Kidney epithelial cell (primary cell): ENCODE results near the gene DEPDC4. TPM values are rescaled to one million over a fixed set of nuclear protein-coding genes. Genes with fewer than 3 reads are reported as not detected.

ENCODE experiments used
- DNase-seq: peaks from one replicate; pipeline ENCODE4 v3.0.0-alpha.2; 2010; ENCODE audit warnings: low read depth
- H3K27me3 ChIP-seq: 2 replicates; pipeline ENCODE4 v1.6.0; 2011; ENCODE audit warnings: low read length; ENCODE audit not compliant: control insufficient read depth, insufficient read depth
- H3K36me3 ChIP-seq: 2 replicates; pipeline ENCODE4 v1.5.1; 2011; ENCODE audit warnings: low read length; ENCODE audit not compliant: control insufficient read depth, insufficient read depth
- H3K4me3 ChIP-seq: 2 replicates; pipeline ENCODE4 v1.5.1; 2011; ENCODE audit warnings: low read depth, mild to moderate bottlenecking, control low read depth, low read length
- total RNA-seq: library from RNA; depleted of rRNA; stranded (reverse); fragments of >200 nt; gene quantifications from 2 replicates; pipeline ENCODE4 v1.2.3, GENCODE V29; 2015
- TF ChIP-seq, protein P1 (sequence below): IDR thresholded peaks from 2 replicates; pipeline ENCODE4 v1.5.1; 2011; ENCODE audit warnings: mild to moderate bottlenecking, moderate library complexity, low read length, control low read depth, inconsistent platforms; ENCODE audit not compliant: insufficient read depth, poor library complexity, severe bottlenecking

DEPDC4 gene
- total RNA-seq, 1 donor from 2014 or later: 1.0 TPM

DNA sequence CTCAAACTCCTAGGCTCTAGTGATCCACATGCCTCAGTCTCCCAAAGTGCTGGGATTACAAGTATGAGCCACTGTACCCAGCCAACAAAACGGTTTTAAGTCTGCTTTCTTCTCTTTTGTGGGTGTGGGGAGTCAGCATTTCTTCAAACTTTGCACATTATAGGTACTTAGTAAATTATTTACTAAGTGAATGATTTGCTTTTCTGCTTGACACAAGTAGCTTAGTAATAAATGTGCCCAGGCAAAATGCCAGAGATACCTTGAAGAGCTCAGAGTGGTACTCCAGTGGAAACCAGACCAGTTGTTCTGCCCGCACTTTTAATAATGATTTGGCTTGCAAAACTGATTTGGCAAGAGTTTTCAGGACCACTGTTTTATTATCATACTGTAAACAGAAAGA, 15.0 kb downstream of the DEPDC4 start:
- H3K4me3 ChIP-seq: no peak overlapping the region
- no peaks in the 10 kb centered on the region for H3K36me3 ChIP-seq
- TF ChIP-seq, protein P1, sequence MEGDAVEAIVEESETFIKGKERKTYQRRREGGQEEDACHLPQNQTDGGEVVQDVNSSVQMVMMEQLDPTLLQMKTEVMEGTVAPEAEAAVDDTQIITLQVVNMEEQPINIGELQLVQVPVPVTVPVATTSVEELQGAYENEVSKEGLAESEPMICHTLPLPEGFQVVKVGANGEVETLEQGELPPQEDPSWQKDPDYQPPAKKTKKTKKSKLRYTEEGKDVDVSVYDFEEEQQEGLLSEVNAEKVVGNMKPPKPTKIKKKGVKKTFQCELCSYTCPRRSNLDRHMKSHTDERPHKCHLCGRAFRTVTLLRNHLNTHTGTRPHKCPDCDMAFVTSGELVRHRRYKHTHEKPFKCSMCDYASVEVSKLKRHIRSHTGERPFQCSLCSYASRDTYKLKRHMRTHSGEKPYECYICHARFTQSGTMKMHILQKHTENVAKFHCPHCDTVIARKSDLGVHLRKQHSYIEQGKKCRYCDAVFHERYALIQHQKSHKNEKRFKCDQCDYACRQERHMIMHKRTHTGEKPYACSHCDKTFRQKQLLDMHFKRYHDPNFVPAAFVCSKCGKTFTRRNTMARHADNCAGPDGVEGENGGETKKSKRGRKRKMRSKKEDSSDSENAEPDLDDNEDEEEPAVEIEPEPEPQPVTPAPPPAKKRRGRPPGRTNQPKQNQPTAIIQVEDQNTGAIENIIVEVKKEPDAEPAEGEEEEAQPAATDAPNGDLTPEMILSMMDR: no peak
- H3K27me3 ChIP-seq: no peaks in the 10 kb centered on the region
- peak; percentile 80 for DNase-seq

DNA sequence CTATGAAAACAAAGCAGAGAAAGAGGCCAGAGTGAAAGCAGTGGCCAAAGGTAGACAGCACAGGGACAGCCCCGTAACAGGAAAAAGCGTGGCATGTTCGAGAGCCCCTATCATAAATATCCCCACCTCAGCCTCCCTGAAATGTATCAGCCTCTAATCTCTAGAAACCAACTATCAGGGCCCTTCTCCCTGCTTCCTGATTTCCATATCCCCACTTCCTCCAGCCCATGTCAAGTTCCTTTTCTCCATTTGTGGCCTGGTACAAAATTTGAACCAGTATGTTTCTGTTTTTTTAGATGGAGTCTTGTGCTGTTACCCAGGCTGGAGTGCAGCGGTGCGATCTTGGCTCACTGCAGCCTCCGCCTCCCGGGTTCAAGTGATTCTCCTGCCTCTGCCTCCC, 16.9 kb downstream of the DEPDC4 start:
- TF ChIP-seq, protein P1: no peak
- DNase-seq: no peak
- H3K27me3 ChIP-seq: no peaks in the 10 kb centered on the region
- H3K4me3 ChIP-seq: no peak overlapping the region
- no peaks in the 10 kb centered on the region for H3K36me3 ChIP-seq

DNA sequence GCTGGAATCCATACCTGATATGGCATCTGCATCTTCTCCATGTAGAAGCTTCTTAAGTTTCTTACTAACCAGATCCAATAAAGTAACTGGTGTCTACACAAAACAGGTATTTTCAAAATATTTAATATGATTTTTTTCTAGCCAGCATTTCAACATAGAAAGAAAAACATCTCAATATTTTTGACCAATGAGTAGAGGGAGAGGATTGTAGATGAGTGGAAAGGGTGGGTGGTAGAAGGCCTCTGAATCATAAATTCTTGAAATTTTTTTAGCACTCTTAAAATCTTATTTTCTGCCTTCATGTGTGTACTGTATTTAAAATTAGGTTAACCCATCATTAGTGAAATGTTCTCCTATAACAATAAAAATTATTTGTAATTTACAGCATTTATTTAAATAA, 18.0 kb downstream of the DEPDC4 start:
- Histone ChIP-seq H3K4me3 (no peak overlapping the region), H3K36me3 (no peaks in the 10 kb centered on the region), H3K27me3 (no peaks in the 10 kb centered on the region)
- no peak for DNase-seq
- TF ChIP-seq, protein P1: no peak

DNA sequence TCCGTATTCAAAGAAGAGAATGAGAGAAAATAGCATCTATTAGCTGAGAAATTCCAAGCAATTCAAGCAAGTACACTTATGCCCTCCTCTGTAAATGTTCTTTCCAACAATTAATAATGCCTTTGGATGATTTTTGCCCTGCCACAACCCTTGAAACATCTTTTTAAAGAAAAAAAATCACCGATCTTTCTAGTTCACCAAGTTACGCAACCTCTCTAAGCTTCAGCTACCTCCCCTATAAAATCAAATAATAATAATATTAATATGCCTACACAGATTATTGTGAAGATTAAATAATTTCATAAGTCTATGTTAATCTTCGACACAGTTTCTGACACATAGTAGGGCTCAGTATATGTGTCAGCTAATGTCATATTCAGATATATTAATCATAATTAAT, 19.1 kb downstream of the DEPDC4 start:
- H3K36me3 ChIP-seq: no peaks in the 10 kb centered on the region
- TF ChIP-seq, protein P1: no peak
- DNase-seq: no peak
- no peaks in the 10 kb centered on the region for H3K27me3 ChIP-seq
- no peak overlapping the region for H3K4me3 ChIP-seq

DNA sequence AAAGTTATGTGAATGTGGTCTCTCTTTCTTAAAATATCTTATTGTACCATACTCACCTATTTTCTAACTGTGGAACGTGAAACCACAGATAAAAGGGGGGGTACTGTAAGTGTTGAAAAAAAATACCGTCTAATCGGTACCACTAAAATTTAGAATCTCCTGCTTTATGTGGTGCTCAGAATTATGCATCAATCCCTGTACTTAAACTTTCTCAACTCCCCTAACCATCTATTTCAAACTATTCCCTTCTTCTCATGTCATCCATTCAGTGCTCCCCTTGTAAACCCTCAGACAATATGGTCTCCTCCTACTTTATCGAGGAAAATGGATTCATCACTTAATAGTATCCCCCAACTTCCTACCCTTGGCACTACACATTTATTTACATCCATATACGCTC, 23.7 kb downstream of the DEPDC4 start:
- no peak for DNase-seq
- TF ChIP-seq, protein P1: no peak
- Histone ChIP-seq H3K4me3 (no peak overlapping the region), H3K36me3 (no peaks in the 10 kb centered on the region), H3K27me3 (no peaks in the 10 kb centered on the region)

DNA sequence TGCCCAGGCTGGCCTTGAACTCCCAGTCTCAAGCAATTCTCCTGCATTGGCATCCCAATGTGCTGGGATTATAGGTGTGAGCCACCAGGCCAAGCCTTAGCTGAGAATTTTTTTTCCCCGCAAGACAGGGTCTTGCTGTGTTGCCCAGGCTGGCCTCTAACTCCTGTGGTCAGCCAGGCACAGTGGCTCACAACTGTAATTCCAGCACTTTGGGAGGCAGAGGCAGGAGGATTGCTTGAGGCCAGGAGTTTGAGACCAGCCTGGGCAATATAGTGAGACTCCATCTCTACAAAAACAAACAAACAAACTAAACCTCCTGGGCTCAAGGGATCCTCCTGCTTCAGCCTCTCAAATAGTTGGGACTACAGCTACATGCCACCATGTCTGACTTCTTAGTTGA, 27.3 kb downstream of the DEPDC4 start:
- no peaks in the 10 kb centered on the region for H3K27me3 ChIP-seq
- TF ChIP-seq, protein P1: no peak
- no peak for DNase-seq

More for the DNA sequence above, 27.3 kb downstream of the DEPDC4 start:
- H3K4me3 ChIP-seq: no peak overlapping the region
- no peaks in the 10 kb centered on the region for H3K36me3 ChIP-seq
